ENCODE data around the gene PRKG2.
A peak's percentile ranks its signal among the peaks of the same experiment; 100 is the strongest.

The PRKG2 gene

DNA sequence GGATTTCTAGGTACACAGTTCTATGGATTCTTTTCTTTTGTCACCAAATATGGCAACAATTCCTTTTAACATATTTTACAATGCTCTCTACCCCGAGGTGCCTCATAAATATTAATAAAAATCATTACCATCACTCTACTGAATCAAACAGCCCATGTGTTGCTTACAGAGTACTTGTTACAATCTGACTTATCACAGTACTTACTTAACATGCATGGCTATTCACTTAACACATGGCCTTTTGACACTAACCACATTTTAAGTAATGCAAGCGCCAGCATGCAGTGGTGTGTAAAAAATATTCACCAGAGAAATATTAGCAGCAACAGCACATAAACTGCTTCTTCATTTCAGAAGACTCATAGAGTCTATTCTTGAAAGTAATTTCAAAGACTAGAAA is 119.6 kb downstream of the PRKG2 start:
- DNase-seq (ENCODE audit: low spot score) = no peak

- no peak for DNase-seq (ENCODE audit: low spot score)
Observed at GRCh38 chr4:81093720-81094401, 121.2 kb downstream of the PRKG2 start.

GRCh38 chr4:81085979-81086378 is 129.0 kb downstream of the PRKG2 start:
- DNase-seq (ENCODE audit: low spot score) = no peak

DNA sequence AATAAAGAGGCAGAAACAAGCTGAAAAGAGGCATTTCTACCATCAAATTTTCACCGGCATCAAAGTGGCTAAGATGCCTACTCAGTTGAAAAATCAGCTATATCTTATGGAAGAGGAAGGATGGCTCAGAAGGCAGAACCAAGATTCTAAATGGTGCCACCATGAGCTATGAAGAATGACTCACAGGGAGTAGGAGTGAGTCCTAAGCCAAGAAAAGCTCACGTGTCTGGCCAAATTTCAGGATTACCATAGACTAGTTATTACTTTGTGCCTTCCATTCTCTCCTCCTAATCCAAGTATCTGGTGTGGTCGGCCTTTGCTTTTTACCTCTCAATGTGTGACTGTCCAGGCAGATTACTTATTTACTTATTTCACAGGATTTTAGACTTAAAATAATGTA is 129.7 kb downstream of the PRKG2 start:
- DNase-seq (ENCODE audit: low spot score) = no peak

GRCh38 chr4:81084634-81085033 is 130.4 kb downstream of the PRKG2 start:
- DNase-seq (ENCODE audit: low spot score) = no peak

GRCh38 chr4:81084029-81084428 is 131.0 kb downstream of the PRKG2 start:
- no peak for DNase-seq (ENCODE audit: low spot score)

- DNase-seq (ENCODE audit: low spot score) = no peak
Observed at GRCh38 chr4:81081156-81081555, 133.9 kb downstream of the PRKG2 start.

- DNase-seq (ENCODE audit: low spot score) = no peak
Observed at GRCh38 chr4:81071013-81071412, 144.0 kb downstream of the PRKG2 start.

GRCh38 chr4:81069706-81070331 is 145.2 kb downstream of the PRKG2 start:
- DNase-seq (ENCODE audit: low spot score) = peak; percentile 57

- DNase-seq (ENCODE audit: low spot score) = no peak
Observed at GRCh38 chr4:81065446-81065845, 149.6 kb downstream of the PRKG2 start.

DNA sequence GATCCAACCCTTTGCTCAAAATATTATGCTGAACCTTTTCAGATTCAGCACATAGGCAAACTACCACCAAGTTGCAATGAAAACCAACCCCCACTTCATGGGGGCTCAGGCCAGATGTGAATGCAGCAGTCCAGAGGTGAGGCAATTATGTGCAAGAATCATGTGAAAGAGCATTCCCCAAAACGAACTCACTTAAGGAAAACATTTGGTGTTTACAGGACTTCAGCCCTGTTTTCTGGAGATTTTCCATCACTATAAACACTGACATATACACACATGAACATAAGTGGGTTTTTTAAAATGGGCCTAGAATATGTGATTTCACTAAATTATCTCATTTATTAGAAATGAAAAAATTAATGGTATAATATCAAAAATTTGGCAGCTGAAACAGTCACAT is 153.0 kb downstream of the PRKG2 start:
- DNase-seq (ENCODE audit: low spot score) = no peak

GRCh38 chr4:81061344-81061730 is 153.7 kb downstream of the PRKG2 start:
- DNase-seq (ENCODE audit: low spot score) = no peak

GRCh38 chr4:81060587-81061343 is 154.3 kb downstream of the PRKG2 start:
- DNase-seq (ENCODE audit: low spot score) = no peak

DNA sequence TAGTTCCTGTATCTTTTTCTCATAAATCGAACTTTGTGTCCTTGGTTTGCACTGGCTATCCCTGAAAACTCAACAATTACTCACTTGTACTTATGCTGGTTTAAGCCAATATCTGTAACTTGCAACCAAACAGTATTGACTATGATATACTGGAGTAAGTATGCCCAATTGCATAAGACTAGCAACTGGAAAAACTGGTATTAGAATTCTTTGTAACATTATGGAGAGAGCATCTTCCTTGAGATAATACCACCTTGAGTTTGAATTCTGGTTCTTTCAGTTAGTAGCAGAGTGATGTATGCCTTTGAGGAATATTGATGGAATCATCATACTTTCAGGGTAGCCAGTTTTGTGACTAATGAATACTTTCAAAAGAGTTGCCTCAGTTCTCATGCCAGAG is 156.4 kb downstream of the PRKG2 start:
- DNase-seq (ENCODE audit: low spot score) = no peak

- DNase-seq (ENCODE audit: low spot score) = peak; percentile 8
Observed at GRCh38 chr4:81052119-81053068, 162.6 kb downstream of the PRKG2 start.

- no peak for DNase-seq (ENCODE audit: low spot score)
Observed at GRCh38 chr4:81049907-81050306, 165.1 kb downstream of the PRKG2 start.

GRCh38 chr4:81049330-81049729 is 165.7 kb downstream of the PRKG2 start:
- no peak for DNase-seq (ENCODE audit: low spot score)

- no peak for DNase-seq (ENCODE audit: low spot score)
Observed at GRCh38 chr4:81042578-81043365, 172.2 kb downstream of the PRKG2 start.

GRCh38 chr4:81040012-81040659 is 174.9 kb downstream of the PRKG2 start:
- no peak for DNase-seq (ENCODE audit: low spot score)

- DNase-seq (ENCODE audit: low spot score) = no peak
Observed at GRCh38 chr4:81039351-81039972, 175.6 kb downstream of the PRKG2 start.
